ENCODE results near the gene CETN1. TPM values are rescaled to one million over a fixed set of nuclear protein-coding genes. Genes with fewer than 3 reads are reported as not detected.

CETN1 gene
- total and polyA plus RNA-seq, 4 donors: not detected

DNA sequence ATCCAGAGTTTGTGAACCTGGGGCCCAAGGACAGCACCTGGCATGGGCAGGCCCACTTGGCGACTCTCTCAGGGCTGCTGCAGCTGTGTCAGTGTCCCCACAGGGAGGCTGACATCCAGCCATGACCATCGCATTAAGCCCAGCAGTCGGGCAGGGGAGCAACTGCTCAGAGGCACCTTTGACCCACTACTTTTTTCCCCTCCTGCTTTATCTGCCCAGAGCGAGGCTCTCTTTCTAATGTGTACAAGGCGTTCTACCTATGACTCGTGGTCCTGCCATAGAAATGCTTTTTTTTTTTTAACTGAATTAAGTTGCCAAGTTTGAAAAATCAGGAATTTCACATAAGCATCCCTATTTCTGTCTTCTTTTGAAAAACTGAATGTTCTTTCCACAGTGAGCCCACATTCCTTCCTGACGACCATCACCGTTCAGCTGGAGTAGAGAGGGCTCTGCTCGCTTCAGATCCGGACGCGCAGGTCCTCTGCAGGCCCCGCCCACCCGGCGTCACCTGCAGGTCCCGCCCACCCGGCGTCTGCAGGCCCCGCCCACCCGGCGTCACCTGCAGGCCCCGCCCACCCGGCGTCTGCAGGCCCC lies 16.2 kb downstream of the CETN1 start:
- 19 to 45% methylated on average over 12 to 23 of the region's 24 CpGs for WGBS, 2 donors
- peak; percentile 55 for ATAC-seq (ENCODE audit: insufficient read depth, low FRiP score)
- no peaks in the 10 kb centered on the region for H3K36me3 ChIP-seq (ENCODE audit: control insufficient read depth in 4 of 4, insufficient read depth in 4 of 4, low read length in 4 of 4)
- TF ChIP-seq, protein P1, sequence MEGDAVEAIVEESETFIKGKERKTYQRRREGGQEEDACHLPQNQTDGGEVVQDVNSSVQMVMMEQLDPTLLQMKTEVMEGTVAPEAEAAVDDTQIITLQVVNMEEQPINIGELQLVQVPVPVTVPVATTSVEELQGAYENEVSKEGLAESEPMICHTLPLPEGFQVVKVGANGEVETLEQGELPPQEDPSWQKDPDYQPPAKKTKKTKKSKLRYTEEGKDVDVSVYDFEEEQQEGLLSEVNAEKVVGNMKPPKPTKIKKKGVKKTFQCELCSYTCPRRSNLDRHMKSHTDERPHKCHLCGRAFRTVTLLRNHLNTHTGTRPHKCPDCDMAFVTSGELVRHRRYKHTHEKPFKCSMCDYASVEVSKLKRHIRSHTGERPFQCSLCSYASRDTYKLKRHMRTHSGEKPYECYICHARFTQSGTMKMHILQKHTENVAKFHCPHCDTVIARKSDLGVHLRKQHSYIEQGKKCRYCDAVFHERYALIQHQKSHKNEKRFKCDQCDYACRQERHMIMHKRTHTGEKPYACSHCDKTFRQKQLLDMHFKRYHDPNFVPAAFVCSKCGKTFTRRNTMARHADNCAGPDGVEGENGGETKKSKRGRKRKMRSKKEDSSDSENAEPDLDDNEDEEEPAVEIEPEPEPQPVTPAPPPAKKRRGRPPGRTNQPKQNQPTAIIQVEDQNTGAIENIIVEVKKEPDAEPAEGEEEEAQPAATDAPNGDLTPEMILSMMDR (IDR thresholded peaks at IDR 0.05; ENCODE audit: control extremely low read depth, extremely low read depth): no peak
- H3K27ac ChIP-seq (ENCODE audit: low read depth in 1 of 2, low read length in 1 of 2): no peak overlapping the region
- H3K9ac ChIP-seq (ENCODE audit: insufficient read depth in 1 of 2, low read length in 2 of 2): no peak overlapping the region
- H3K9me3 ChIP-seq (ENCODE audit: control insufficient read depth in 4 of 4, insufficient read depth in 3 of 4, low read length in 3 of 4): no peaks in the 10 kb centered on the region
- H3K4me1 ChIP-seq (ENCODE audit: control insufficient read depth in 5 of 5, insufficient read depth in 5 of 5, low read length in 5 of 5): peaks cover 0 to 30% (median 3%) of the 10 kb centered on the region in 5 donors
- DNase-seq: peak in 2 of 3 donors; percentile 60 to 69
- H3K27me3 ChIP-seq (ENCODE audit: control insufficient read depth in 3 of 3, insufficient read depth in 3 of 3, low read length in 2 of 3): no peaks in the 10 kb centered on the region
- H3K4me3 ChIP-seq: no peak overlapping the region

DNA sequence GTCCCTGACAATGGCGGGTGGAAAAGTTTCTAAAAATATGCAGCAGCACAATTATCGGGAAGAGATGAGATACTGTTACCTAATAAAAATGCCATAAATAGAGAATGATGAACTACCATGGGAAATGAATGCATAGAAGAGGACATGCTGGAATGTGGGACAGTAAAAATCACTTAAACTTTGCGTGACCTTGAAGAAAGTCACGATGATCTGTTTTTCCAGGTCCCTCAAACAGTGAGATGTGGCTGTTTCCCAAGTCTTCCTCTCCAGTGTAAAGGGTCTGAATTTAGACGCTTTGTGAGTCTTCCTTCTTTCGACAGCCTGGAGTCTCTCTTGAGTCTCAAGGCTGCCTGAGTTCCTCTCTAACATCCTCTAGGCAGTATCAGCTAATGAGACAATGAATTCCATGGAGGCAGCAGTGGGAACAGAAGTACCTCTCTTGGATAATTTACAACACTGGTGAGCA lies 18.0 kb downstream of the CETN1 start:
- H3K4me3 ChIP-seq: no peak overlapping the region
- H3K9me3 ChIP-seq (ENCODE audit: control insufficient read depth in 4 of 4, insufficient read depth in 3 of 4, low read length in 3 of 4): no peaks in the 10 kb centered on the region
- peaks cover 0 to 25% (median 3%) of the 10 kb centered on the region in 5 donors for H3K4me1 ChIP-seq (ENCODE audit: control insufficient read depth in 5 of 5, insufficient read depth in 5 of 5, low read length in 5 of 5)
- H3K9ac ChIP-seq (ENCODE audit: insufficient read depth in 1 of 2, low read length in 2 of 2): no peak overlapping the region
- no peak overlapping the region for H3K27ac ChIP-seq (ENCODE audit: low read depth in 1 of 2, low read length in 1 of 2)
- DNase-seq (peak in 2 of 3 donors; percentile 24 to 69), ATAC-seq (ENCODE audit: insufficient read depth, low FRiP score) (no peak)
- H3K36me3 ChIP-seq (ENCODE audit: control insufficient read depth in 4 of 4, insufficient read depth in 4 of 4, low read length in 4 of 4): no peaks in the 10 kb centered on the region
- no peaks in the 10 kb centered on the region for H3K27me3 ChIP-seq (ENCODE audit: control insufficient read depth in 3 of 3, insufficient read depth in 3 of 3, low read length in 2 of 3)
- WGBS, 2 donors: 58 to 60% methylated on average over 6 of the region's 6 CpGs
- TF ChIP-seq, protein P1 (IDR thresholded peaks at IDR 0.05; ENCODE audit: control extremely low read depth, extremely low read depth): no peak

DNA sequence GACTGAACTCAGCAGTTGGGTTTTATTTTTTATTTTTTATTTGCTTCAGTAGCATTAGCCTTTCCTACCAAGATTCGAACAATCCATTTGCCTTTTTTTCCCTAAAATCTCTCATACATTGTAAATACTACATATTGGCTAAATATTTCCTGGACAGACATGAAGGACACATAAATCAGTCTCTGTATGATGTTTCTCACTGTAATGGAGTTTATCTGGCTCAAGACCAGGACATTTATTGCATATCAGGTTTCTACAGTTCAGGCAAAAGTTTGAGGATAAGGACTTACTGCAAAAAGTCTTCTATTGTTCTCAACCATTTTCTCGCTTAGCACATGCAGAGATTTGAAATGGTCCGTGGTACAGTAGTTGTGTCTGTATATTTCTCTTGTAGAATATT lies 19.9 kb downstream of the CETN1 start:
- DNase-seq: peak in 2 of 3 donors; percentile 54 to 55
- no peak for ATAC-seq (ENCODE audit: insufficient read depth, low FRiP score)
- Histone ChIP-seq H3K9me3 (ENCODE audit: control insufficient read depth in 4 of 4, insufficient read depth in 3 of 4, low read length in 3 of 4) (no peaks in the 10 kb centered on the region), H3K36me3 (ENCODE audit: control insufficient read depth in 4 of 4, insufficient read depth in 4 of 4, low read length in 4 of 4) (no peaks in the 10 kb centered on the region), H3K27ac (ENCODE audit: low read depth in 1 of 2, low read length in 1 of 2) (no peak overlapping the region), H3K4me3 (no peak overlapping the region), H3K9ac (ENCODE audit: insufficient read depth in 1 of 2, low read length in 2 of 2) (no peak overlapping the region), H3K27me3 (ENCODE audit: control insufficient read depth in 3 of 3, insufficient read depth in 3 of 3, low read length in 2 of 3) (no peaks in the 10 kb centered on the region), H3K4me1 (ENCODE audit: control insufficient read depth in 5 of 5, insufficient read depth in 5 of 5, low read length in 5 of 5) (peaks cover 0 to 25% (median 3%) of the 10 kb centered on the region in 5 donors)
- TF ChIP-seq, protein P1 (IDR thresholded peaks at IDR 0.05; ENCODE audit: control extremely low read depth, extremely low read depth): no peak
- WGBS, 2 donors: 86 to 91% methylated on average over 3 of the region's 3 CpGs
